Measurements from ENCODE around the gene USP10. TPM values are rescaled to one million over a fixed set of nuclear protein-coding genes. Genes with fewer than 3 reads are reported as not detected.

The USP10 gene
- total RNA-seq, 2 experiments from 2014 or later, result 93.9 to 95.2 TPM

DNA sequence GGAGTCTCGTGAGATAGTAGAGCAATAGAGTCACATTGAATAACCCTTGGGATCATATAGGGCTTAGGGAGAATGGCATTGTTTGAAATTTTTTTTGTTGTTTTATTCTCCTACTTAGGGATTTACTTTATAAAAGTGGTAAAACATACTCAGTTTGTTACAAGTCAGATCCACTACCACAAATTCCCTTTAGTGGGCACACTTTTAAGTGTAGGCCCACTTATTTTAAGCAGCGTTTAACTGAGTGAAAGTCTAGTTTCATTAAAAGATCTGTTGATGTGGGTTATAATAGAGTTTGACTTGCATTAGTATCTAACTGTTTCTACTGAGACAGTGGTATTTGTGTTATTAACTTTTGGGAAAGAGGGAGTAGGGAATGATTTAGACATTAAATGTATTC lies 49.3 kb downstream of the USP10 start:
- no peaks in the 10 kb centered on the region for H3K27me3 Mint-ChIP-seq (ENCODE audit: low read depth)
- H3K4me3 Mint-ChIP-seq, result no peak overlapping the region
- H3K9me3 Mint-ChIP-seq, result no peaks in the 10 kb centered on the region
- DNase-seq, result no peak
- CTCF ChIA-PET, result interaction anchor here (1.1 to 3.1 kb wide), 3 partner anchors 11 to 203 kb away, joined by 3 to 36 read pairs (median 5); no protein-coding TSS in a partner anchor
- H3K4me1 Mint-ChIP-seq (ENCODE audit: low read depth), result peaks cover 39% of the 10 kb centered on the region
- H3K36me3 Mint-ChIP-seq (ENCODE audit: low read depth), result peaks cover 17% of the 10 kb centered on the region
- no peak overlapping the region for H3K27ac Mint-ChIP-seq
- intact Hi-C loops (cut with micrococcal nuclease), result no loop called here

DNA sequence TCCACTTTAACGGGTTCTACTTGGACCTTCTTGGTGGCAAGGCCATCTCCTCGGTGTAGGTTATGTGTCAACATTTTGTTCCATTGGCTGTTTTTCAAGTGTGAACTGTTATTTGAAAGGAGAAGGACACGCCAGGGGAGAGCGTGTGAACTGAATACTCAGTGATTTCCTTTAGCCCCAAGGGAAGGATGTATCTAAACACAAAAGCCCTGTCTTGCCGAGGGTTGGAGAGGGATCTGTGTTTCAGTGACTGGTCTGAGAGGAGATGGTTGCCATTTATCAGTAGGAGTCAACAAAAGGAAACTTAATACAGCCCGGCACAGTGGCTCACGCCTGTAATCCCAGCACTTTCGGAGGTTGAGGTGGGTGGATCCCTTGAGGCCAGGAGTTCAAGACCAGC lies 50.0 kb downstream of the USP10 start:
- H3K9me3 Mint-ChIP-seq, result no peaks in the 10 kb centered on the region

DNA sequence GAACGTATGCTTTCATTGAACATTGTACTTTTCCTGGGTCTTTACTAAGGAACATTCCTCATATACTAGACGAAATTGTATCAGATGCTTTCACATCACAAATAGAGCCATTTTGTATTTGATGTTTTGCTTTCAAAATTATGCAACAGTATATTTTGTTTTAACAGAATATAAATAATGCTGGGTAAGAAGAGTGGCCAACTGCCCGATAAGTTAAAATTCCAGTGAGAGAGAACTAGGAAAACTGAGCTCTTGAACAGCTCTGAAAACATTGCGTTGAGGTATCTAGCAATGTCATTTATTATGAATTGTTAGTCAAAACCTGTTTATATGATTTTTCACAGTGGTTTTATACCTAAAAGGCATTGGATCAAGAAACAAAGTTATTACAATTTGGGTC lies 50.8 kb downstream of the USP10 start:
- intact Hi-C loops (cut with micrococcal nuclease), result loop anchor here (5.0 kb wide), 1 partner anchor 238 kb away; no protein-coding TSS in a partner anchor
- H3K4me3 Mint-ChIP-seq, result no peak overlapping the region
- CTCF ChIA-PET, result interaction anchor here (1.8 to 8.2 kb wide), 2 partner anchors 11 to 221 kb away, joined by 4 to 76 read pairs; no protein-coding TSS in a partner anchor
- no peak for DNase-seq
- peaks cover 14% of the 10 kb centered on the region for H3K36me3 Mint-ChIP-seq (ENCODE audit: low read depth)
- H3K27ac Mint-ChIP-seq, result no peak overlapping the region
- no peaks in the 10 kb centered on the region for H3K27me3 Mint-ChIP-seq (ENCODE audit: low read depth)
- H3K9me3 Mint-ChIP-seq, result no peaks in the 10 kb centered on the region
- H3K4me1 Mint-ChIP-seq (ENCODE audit: low read depth), result peaks cover 54% of the 10 kb centered on the region

More for the DNA sequence above, 50.0 kb downstream of the USP10 start:
- DNase-seq, result no peak
- H3K27me3 Mint-ChIP-seq (ENCODE audit: low read depth), result no peaks in the 10 kb centered on the region
- peaks cover 16% of the 10 kb centered on the region for H3K36me3 Mint-ChIP-seq (ENCODE audit: low read depth)
- intact Hi-C loops (cut with micrococcal nuclease), result loop anchor here (5.0 kb wide), 1 partner anchor 238 kb away; no protein-coding TSS in a partner anchor
- no peak overlapping the region for H3K4me3 Mint-ChIP-seq
- no peak overlapping the region for H3K27ac Mint-ChIP-seq
- CTCF ChIA-PET, result interaction anchor here (8.2 kb wide), 1 partner anchor 11 kb away, joined by 76 read pairs; no protein-coding TSS in a partner anchor
- peaks cover 47% of the 10 kb centered on the region for H3K4me1 Mint-ChIP-seq (ENCODE audit: low read depth)

DNA sequence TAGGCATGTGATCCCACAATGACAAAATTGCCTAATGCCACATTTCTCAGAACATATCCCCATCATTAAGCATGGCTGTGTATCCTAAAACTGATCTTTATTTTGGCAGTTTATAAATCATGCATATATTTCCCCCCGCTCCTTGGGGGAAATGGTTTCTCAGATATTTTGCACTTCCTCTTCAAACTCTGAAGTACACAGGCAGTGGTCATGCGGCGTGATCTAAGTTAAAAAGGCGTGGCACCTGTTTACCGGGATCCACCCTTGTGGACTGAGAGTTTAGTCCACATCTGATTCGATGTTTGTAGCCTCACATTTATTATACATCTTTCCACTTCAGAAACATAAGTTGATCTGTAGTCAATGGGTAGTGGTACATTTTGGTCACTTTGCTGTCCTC lies 51.4 kb downstream of the USP10 start:
- CTCF ChIA-PET, result interaction anchor here (1.4 to 8.2 kb wide), 3 partner anchors 12 to 220 kb away, joined by 4 to 76 read pairs (median 4); no protein-coding TSS in a partner anchor
- Mint-ChIP-seq H3K27ac (no peak overlapping the region), H3K9me3 (no peaks in the 10 kb centered on the region), H3K4me3 (no peak overlapping the region), H3K36me3 (ENCODE audit: low read depth) (peaks cover 15% of the 10 kb centered on the region), H3K27me3 (ENCODE audit: low read depth) (no peaks in the 10 kb centered on the region), H3K4me1 (ENCODE audit: low read depth) (peaks cover 60% of the 10 kb centered on the region)
- intact Hi-C loops (cut with micrococcal nuclease), result loop anchor here (5.0 kb wide), 1 partner anchor 239 kb away; no protein-coding TSS in a partner anchor
- DNase-seq, result no peak

DNA sequence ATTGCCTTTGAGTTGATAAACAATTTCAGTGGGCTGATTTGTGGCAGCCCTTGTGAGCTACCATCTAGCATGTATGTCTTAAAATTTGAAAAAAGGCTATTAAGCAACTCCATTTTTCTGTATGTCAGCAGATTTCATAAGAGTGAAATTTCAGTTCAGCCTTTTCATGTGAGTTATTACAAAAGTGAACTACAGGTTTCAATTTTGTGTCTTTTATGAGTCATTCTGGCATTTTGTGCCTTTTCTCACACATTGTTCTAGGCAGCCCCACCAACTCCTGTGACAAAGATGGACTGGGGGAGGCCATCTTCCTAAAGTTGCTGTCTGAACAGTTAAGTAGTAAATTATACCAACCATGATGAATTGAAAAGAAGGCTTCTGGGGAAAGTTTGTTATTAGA lies 52.1 kb downstream of the USP10 start:
- Mint-ChIP-seq H3K4me3 (no peak overlapping the region), H3K4me1 (ENCODE audit: low read depth) (peaks cover 64% of the 10 kb centered on the region), H3K9me3 (no peaks in the 10 kb centered on the region), H3K36me3 (ENCODE audit: low read depth) (peaks cover 14% of the 10 kb centered on the region), H3K27ac (no peak overlapping the region), H3K27me3 (ENCODE audit: low read depth) (no peaks in the 10 kb centered on the region)
- DNase-seq, result peak; percentile 58
- CTCF ChIA-PET, result interaction anchor here (0.5 to 8.2 kb wide), 6 partner anchors 13 to 219 kb away, joined by 3 to 76 read pairs (median 8); partner anchors contain the start of gene CRISPLD2
- intact Hi-C loops (cut with micrococcal nuclease), result loop anchor here (1.0 to 5.0 kb wide), 2 partner anchors 240 to 276 kb away; no protein-coding TSS in a partner anchor

DNA sequence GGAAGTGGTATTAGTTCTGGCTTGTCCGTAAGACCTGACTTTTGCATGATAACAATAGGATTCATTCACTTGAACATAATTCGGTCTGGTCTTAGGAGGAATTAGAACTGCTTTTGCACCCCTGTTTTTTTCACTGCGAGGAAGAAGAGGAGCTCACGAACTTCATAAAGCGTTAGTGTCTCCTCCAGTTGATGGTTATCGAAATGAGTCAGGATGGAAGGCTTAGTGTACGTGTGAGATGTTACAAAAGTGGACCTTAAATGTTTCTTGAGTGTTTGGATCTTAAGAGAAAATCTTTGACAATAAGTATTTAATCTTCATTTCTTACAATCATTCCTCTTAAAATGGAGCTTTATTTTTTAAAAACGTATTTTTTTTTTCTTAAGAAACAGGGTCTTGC lies 52.8 kb downstream of the USP10 start:
- H3K4me3 Mint-ChIP-seq, result no peak overlapping the region
- no peak for DNase-seq
- H3K27ac Mint-ChIP-seq, result no peak overlapping the region
- peaks cover 14% of the 10 kb centered on the region for H3K36me3 Mint-ChIP-seq (ENCODE audit: low read depth)
- intact Hi-C loops (cut with micrococcal nuclease), result loop anchor here (1.0 to 5.0 kb wide), 2 partner anchors 240 to 276 kb away; no protein-coding TSS in a partner anchor
- no peaks in the 10 kb centered on the region for H3K27me3 Mint-ChIP-seq (ENCODE audit: low read depth)
- peaks cover 68% of the 10 kb centered on the region for H3K4me1 Mint-ChIP-seq (ENCODE audit: low read depth)
- no peaks in the 10 kb centered on the region for H3K9me3 Mint-ChIP-seq
- CTCF ChIA-PET, result interaction anchor here (0.5 to 8.2 kb wide), 14 partner anchors 8 to 258 kb away, joined by 3 to 76 read pairs (median 5); partner anchors contain the start of genes CRISPLD2 and ZDHHC7

DNA sequence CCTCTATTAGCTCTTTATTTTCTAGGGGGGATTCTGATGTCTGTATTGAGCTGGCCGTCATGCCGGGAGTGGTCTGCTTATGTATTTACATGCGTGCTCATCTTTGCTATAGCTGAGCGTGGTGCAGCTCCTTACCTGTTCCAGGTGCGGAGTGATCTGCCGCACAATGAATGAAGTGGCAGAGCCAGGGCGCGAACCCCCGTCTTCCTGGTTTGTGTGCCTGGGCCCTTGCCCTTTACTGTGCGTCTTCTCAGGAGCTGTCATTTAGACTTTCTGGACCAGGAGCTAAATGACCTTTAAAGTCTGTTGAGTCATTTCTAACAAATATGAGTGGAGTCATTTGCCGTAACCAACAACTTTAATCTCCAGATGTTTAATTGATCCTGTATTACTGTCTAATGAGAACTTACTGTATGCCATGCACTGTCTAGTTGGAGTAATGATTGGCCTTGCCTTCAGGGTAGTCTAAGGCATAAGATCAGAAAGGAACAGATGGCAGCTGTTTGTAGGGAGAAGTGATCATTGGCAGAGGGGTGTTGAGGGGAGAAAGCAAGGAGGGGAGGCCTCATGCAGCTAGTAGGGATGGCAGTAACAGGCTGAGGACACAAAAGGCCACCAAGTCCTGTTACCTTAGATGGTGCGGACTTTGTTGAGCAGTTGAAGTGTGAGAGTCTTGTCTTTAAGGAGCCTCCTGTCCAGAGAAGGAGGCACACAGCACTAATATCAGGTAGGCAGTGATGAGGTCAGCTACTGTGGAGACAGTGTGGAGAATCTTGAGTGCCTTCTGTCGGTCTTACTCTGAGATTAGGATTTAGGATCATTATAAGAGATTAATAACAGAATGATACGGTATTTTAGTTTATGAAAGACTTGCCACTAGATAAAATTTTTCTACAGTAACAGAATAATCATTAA lies 53.9 kb downstream of the USP10 start:
- Mint-ChIP-seq H3K27ac (no peak overlapping the region), H3K4me3 (no peak overlapping the region), H3K36me3 (ENCODE audit: low read depth) (peaks cover 15% of the 10 kb centered on the region), H3K4me1 (ENCODE audit: low read depth) (peaks cover 79% of the 10 kb centered on the region), H3K27me3 (ENCODE audit: low read depth) (no peaks in the 10 kb centered on the region), H3K9me3 (no peaks in the 10 kb centered on the region)
- no peak for DNase-seq
- CTCF ChIA-PET, result interaction anchor here (0.7 to 8.2 kb wide), 26 partner anchors 9 to 257 kb away, joined by 3 to 76 read pairs (median 5); partner anchors contain the start of genes CRISPLD2 and ZDHHC7
- intact Hi-C loops (cut with micrococcal nuclease), result loop anchor here (1.0 to 5.0 kb wide), 5 partner anchors 57 to 333 kb away; no protein-coding TSS in a partner anchor

DNA sequence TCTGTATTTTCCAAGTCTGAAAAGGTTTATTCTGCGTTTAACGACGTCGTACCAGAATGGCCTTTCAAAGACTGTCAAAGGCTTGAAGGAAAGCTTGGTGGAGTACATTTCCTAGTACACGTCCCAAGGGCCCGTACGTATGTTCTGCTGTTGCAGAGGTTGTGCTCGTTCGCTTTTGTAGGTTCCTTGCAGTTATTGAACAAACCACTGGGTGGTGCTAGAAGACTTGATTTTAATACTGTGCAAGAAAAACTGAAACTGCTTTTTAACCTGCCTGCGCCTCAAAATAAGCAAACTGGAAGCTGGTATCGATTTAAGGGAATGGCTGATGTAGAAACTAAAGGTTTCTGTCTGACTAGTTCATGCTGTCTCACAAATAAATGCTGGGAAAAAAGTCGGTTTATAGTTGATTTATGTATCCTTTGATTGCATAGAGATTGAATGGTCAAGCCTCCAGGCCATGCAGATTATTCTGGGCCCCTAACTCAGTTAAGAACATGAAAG lies 54.6 kb downstream of the USP10 start:
- H3K27me3 Mint-ChIP-seq (ENCODE audit: low read depth), result no peaks in the 10 kb centered on the region
- DNase-seq, result peak; percentile 87
- peaks cover 15% of the 10 kb centered on the region for H3K36me3 Mint-ChIP-seq (ENCODE audit: low read depth)
- H3K4me1 Mint-ChIP-seq (ENCODE audit: low read depth), result peaks cover 86% of the 10 kb centered on the region
- H3K9me3 Mint-ChIP-seq, result no peaks in the 10 kb centered on the region
- H3K27ac Mint-ChIP-seq, result no peak overlapping the region
- CTCF ChIA-PET, result interaction anchor here (0.6 to 8.2 kb wide), 27 partner anchors 9 to 256 kb away, joined by 3 to 76 read pairs (median 5); partner anchors contain the start of gene CRISPLD2
- intact Hi-C loops (cut with micrococcal nuclease), result loop anchor here (1.0 to 5.0 kb wide), 5 partner anchors 56 to 332 kb away; no protein-coding TSS in a partner anchor
- H3K4me3 Mint-ChIP-seq, result no peak overlapping the region

DNA sequence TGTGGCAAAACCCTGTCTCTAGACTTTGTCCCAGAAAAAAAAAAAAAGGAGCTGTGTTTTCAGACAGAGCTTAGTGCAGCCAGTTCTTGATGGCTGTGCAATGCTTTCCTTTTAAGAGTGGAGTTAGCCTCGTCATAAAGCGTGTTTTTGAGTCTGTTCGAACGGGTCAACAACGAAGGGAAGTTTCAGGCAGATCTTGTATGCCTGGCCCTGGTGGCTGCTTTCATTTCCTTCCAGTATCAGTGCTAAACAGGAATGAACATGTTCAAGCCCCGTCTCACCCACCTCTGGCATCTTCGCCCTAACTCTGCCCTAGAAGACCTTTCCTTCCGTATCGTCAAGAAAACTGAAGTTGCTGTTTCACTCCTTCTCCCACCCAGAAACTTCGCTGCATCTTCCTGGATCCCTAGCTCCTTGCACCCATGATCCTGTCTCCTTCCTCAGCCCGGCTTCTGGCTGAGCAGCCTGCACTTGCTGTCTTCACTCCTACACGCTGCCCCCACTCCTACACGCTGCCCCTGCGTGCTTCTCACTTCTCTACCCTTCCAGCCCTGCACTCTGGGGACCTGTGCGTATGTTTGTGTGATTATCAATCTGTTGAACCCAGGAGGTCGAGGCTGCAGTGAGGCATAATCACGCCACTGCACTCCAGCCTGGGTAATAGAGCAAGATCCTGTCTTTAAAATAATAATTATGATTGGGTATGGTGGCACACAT lies 55.3 kb downstream of the USP10 start:
- Mint-ChIP-seq H3K4me1 (ENCODE audit: low read depth) (peaks cover 82% of the 10 kb centered on the region), H3K27me3 (ENCODE audit: low read depth) (no peaks in the 10 kb centered on the region), H3K9me3 (no peaks in the 10 kb centered on the region), H3K4me3 (no peak overlapping the region), H3K27ac (peak overlapping the region; percentile 35), H3K36me3 (ENCODE audit: low read depth) (peaks cover 15% of the 10 kb centered on the region)
- CTCF ChIA-PET, result interaction anchor here (0.6 to 8.2 kb wide), 27 partner anchors 10 to 255 kb away, joined by 3 to 76 read pairs (median 5); partner anchors contain the start of gene CRISPLD2
- DNase-seq, result no peak
- intact Hi-C loops (cut with micrococcal nuclease), result loop anchor here (1.0 to 5.0 kb wide), 5 partner anchors 56 to 331 kb away; no protein-coding TSS in a partner anchor

DNA sequence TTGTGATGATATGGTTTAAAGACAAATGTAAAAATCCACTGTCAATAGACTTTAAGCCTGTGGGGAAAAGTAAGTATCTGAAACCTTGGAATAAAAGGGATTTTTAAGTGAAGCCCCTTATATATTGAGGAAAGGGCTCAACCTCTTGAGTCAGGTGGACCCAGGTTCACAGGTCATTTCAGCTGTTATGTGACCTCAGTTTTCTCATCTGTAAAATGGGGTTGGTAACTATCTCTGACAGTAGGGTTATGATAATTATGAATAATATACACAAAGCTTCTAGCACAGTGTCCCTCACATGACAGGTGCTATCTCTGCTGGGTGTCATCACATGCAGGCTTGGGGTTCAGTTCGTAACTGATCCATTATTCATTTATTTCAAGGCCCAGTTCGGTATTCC lies 57.0 kb downstream of the USP10 start:
- peaks cover 67% of the 10 kb centered on the region for H3K4me1 Mint-ChIP-seq (ENCODE audit: low read depth)
- no peaks in the 10 kb centered on the region for H3K9me3 Mint-ChIP-seq
- CTCF ChIA-PET, result interaction anchor here (0.7 to 8.2 kb wide), 5 partner anchors 9 to 214 kb away, joined by 3 to 76 read pairs (median 6); no protein-coding TSS in a partner anchor
- peaks cover 22% of the 10 kb centered on the region for H3K36me3 Mint-ChIP-seq (ENCODE audit: low read depth)
- H3K27me3 Mint-ChIP-seq (ENCODE audit: low read depth), result no peaks in the 10 kb centered on the region
- intact Hi-C loops (cut with micrococcal nuclease), result no loop called here
- H3K27ac Mint-ChIP-seq, result no peak overlapping the region
- DNase-seq, result no peak
- no peak overlapping the region for H3K4me3 Mint-ChIP-seq

DNA sequence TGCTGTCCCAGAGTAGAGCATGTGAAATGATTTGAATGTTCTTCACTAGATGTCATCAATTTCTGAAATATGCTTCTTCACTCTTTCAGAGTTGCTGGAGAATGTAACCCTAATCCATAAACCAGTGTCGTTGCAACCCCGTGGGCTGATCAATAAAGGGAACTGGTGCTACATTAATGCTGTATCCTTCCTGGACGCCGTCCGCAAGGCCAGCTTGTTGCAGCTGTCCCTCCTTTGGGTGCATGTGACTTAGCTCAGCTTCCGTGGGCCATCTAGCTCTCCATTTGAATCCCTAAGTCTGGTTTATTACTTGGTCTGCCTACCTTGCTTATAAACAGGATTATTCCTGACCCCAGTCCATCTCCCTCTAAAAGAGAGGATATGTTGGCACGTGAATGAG lies 58.8 kb downstream of the USP10 start:
- Mint-ChIP-seq H3K4me1 (ENCODE audit: low read depth) (peaks cover 54% of the 10 kb centered on the region), H3K9me3 (no peaks in the 10 kb centered on the region), H3K36me3 (ENCODE audit: low read depth) (peaks cover 20% of the 10 kb centered on the region), H3K27ac (no peak overlapping the region), H3K4me3 (no peak overlapping the region), H3K27me3 (ENCODE audit: low read depth) (no peaks in the 10 kb centered on the region)
- DNase-seq, result no peak
- intact Hi-C loops (cut with micrococcal nuclease), result no loop called here
- CTCF ChIA-PET, result interaction anchor here (0.7 to 1.7 kb wide), 6 partner anchors 11 to 195 kb away, joined by 3 to 10 read pairs (median 4); no protein-coding TSS in a partner anchor
